Breast epithelium (tissue), 3 donors: Measurements from ENCODE around the gene SIRPG.

Experiments used
- CTCF ChIP-seq, 3 donors: fragments of 450-650 bp; IDR thresholded peaks; one replicate each; pipeline ENCODE4 v1.5.1; 2016 to 2017; ENCODE audit warnings: antibody characterized with exemption in 3 of 3, mild to moderate bottlenecking in 3 of 3, moderate library complexity in 3 of 3
- POLR2A ChIP-seq: fragments of 450-650 bp; IDR thresholded peaks from one replicate; pipeline ENCODE4 v1.6.1; 2016; ENCODE audit warnings: antibody characterized with exemption, mild to moderate bottlenecking, moderate library complexity

DNA sequence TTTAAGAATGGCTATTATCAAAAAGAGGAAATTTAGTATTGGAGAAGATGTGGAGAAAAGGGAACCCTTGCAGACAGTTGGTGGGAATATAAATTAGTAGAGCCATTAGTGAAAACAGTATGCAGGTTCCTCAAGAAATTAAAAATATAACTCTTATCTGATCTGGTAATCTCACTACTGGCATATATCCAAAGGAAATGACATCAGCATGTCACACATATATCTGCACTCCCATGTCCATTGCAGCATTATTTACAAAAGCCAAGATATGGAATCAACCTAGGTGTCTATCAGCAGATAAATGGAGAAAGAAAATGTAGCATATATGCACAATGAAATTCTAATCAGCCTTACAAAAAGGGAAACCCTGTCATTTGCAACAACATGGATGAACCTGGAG is 2.6 kb downstream of the SIRPG start:
- TF ChIP-seq POLR2A (no peak), CTCF (IDR thresholded peaks at IDR 0.05) (no peak)
